ENCODE results near the gene CERT1.

DNA sequence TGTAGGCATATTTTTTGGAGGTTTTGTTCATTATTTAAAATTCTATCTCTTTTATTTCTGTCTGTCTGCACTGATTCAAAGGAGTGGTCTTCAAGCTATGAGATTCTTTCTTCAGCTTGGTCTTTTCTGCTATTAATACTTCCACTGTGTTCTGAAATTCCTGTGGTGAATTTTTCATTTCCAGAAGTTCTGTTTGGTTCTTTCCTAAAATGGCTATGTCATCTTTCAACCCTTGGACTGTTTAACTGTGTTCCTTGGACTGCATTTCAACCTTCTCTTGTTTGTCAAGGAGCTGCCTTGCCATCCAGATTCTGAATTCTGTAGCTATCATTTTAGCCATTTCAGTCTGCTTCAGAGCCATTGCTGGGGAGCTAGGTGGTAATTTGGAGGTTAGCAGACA lies 76.3 kb downstream of the CERT1 start:
- TF ChIP-seq, protein P1, sequence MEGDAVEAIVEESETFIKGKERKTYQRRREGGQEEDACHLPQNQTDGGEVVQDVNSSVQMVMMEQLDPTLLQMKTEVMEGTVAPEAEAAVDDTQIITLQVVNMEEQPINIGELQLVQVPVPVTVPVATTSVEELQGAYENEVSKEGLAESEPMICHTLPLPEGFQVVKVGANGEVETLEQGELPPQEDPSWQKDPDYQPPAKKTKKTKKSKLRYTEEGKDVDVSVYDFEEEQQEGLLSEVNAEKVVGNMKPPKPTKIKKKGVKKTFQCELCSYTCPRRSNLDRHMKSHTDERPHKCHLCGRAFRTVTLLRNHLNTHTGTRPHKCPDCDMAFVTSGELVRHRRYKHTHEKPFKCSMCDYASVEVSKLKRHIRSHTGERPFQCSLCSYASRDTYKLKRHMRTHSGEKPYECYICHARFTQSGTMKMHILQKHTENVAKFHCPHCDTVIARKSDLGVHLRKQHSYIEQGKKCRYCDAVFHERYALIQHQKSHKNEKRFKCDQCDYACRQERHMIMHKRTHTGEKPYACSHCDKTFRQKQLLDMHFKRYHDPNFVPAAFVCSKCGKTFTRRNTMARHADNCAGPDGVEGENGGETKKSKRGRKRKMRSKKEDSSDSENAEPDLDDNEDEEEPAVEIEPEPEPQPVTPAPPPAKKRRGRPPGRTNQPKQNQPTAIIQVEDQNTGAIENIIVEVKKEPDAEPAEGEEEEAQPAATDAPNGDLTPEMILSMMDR (IDR thresholded peaks at IDR 0.05; ENCODE audit: low read depth, low read length, poor library complexity, severe bottlenecking) = no peak
- TF ChIP-seq EZH2phosphoT487 (IDR thresholded peaks at IDR 0.05; ENCODE audit: borderline replicate concordance, low read length) = no peak
